Suprapubic skin (tissue), 4 donors: ENCODE results near the gene RBP2. TPM values are rescaled to one million over a fixed set of nuclear protein-coding genes. Genes with fewer than 3 reads are reported as not detected.

Experiments used
- DNase-seq, 2 donors: peaks; one replicate each; pipeline ENCODE4 v3.0.0-alpha.2; 2019; ENCODE audit warnings: low spot score in 2 of 2
- H3K27ac ChIP-seq: fragments of 200-600 bp; sonication (generic); one replicate; pipeline ENCODE4 v1.5.1; 2019
- H3K27me3 ChIP-seq: fragments of 200-600 bp; sonication (generic); one replicate; pipeline ENCODE4 v1.5.1; 2019
- H3K36me3 ChIP-seq: fragments of 200-600 bp; sonication (generic); one replicate; pipeline ENCODE4 v1.5.1; 2019
- H3K4me1 ChIP-seq: fragments of 200-600 bp; sonication (generic); one replicate; pipeline ENCODE4 v1.5.1; 2019
- H3K4me3 ChIP-seq: fragments of 200-600 bp; sonication (generic); one replicate; pipeline ENCODE4 v1.5.1; 2019; ENCODE audit warnings: mild to moderate bottlenecking
- H3K9me3 ChIP-seq: fragments of 200-600 bp; sonication (generic); one replicate; pipeline ENCODE4 v1.5.1; 2019
- EP300 ChIP-seq: sonication (generic); formaldehyde crosslinking; IDR thresholded peaks from one replicate; pipeline ENCODE4 v1.6.1; 2017; ENCODE audit warnings: antibody characterized with exemption
- POLR2A ChIP-seq, 2 donors: fragments of 450-650 bp; IDR thresholded peaks; one replicate each; pipeline ENCODE4 v1.6.1; 2017; ENCODE audit warnings: antibody characterized with exemption in 2 of 2, mild to moderate bottlenecking in 2 of 2, moderate library complexity in 2 of 2
- POLR2AphosphoS5 ChIP-seq, 3 donors: sonication (generic); formaldehyde crosslinking; IDR thresholded peaks; one replicate each; pipeline ENCODE4 v1.6.1; 2017; ENCODE audit warnings: antibody characterized with exemption in 3 of 3
- WGBS: methylation state at CpG from one replicate; pipeline ENCODE4 v1.1.5; 2018; 5-methylcytosine and 5-hydroxymethylcytosine counted together
- total RNA-seq, 4 donors: library from RNA; depleted of rRNA; stranded (reverse); fragments of >200 nt; gene quantifications; one replicate each; pipeline ENCODE4 v1.1.0, GENCODE V29; 2016
- TF ChIP-seq, protein P1 (sequence below), 2 donors: fragments of 200-600 bp in 1 of 2; fragments of 450-650 bp in 1 of 2; sonication (generic) in 1 of 2; IDR thresholded peaks; one replicate each; pipeline ENCODE4 v1.5.1; 2016 to 2019; ENCODE audit warnings: antibody characterized with exemption in 2 of 2, mild to moderate bottlenecking in 1 of 2, moderate library complexity in 1 of 2

RBP2 gene
- total RNA-seq, 4 donors from 2014 or later = not detected

DNA sequence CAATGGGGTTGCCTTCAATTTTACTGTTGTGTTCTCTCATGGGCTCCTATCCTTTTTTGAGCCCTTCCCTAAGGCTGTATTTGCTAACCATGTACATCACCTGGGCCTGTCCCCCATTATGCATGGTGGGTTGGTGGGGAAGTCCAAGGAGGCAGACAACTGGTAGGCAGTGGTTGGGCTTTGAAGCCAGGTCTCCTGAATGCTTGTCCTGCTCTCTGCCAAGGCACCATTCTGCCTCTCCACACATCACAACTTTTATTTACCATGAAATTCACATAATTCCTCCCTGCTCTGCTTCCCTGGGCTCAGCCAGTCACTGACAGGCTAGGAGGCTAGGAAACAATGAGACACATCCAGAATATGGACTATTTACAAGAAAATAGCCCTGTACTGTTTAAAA, 45.8 kb downstream of the RBP2 start:
- no peak for DNase-seq
- TF ChIP-seq POLR2AphosphoS5 (IDR thresholded peaks at IDR 0.05) = no peak
- TF ChIP-seq POLR2A (IDR thresholded peaks at IDR 0.05) = no peak
- TF ChIP-seq EP300 = no peak
- TF ChIP-seq, protein P1, sequence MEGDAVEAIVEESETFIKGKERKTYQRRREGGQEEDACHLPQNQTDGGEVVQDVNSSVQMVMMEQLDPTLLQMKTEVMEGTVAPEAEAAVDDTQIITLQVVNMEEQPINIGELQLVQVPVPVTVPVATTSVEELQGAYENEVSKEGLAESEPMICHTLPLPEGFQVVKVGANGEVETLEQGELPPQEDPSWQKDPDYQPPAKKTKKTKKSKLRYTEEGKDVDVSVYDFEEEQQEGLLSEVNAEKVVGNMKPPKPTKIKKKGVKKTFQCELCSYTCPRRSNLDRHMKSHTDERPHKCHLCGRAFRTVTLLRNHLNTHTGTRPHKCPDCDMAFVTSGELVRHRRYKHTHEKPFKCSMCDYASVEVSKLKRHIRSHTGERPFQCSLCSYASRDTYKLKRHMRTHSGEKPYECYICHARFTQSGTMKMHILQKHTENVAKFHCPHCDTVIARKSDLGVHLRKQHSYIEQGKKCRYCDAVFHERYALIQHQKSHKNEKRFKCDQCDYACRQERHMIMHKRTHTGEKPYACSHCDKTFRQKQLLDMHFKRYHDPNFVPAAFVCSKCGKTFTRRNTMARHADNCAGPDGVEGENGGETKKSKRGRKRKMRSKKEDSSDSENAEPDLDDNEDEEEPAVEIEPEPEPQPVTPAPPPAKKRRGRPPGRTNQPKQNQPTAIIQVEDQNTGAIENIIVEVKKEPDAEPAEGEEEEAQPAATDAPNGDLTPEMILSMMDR (IDR thresholded peaks at IDR 0.05) = no peak

GRCh38 chr3:139427283-139428060, 48.8 kb downstream of the RBP2 start:
- TF ChIP-seq, protein P1 (IDR thresholded peaks at IDR 0.05) = peak; percentile 63 to 66
- TF ChIP-seq EP300 = no peak
- TF ChIP-seq POLR2AphosphoS5 (IDR thresholded peaks at IDR 0.05) = no peak
- TF ChIP-seq POLR2A (IDR thresholded peaks at IDR 0.05) = no peak
- Histone ChIP-seq H3K4me3 (no peak overlapping the region), H3K9me3 (no peaks in the 10 kb centered on the region), H3K27me3 (no peaks in the 10 kb centered on the region), H3K4me1 (peaks cover 3% of the 10 kb centered on the region), H3K36me3 (peaks cover 12% of the 10 kb centered on the region), H3K27ac (no peak overlapping the region)
- 43% methylated on average over 7 of the region's 7 CpGs for WGBS
- no peak for DNase-seq

More for the DNA sequence above, 45.8 kb downstream of the RBP2 start:
- H3K27ac ChIP-seq = no peak overlapping the region
- H3K36me3 ChIP-seq = no peaks in the 10 kb centered on the region
- no peak overlapping the region for H3K4me3 ChIP-seq
- peaks cover 16% of the 10 kb centered on the region for H3K4me1 ChIP-seq
- H3K9me3 ChIP-seq = no peaks in the 10 kb centered on the region
- H3K27me3 ChIP-seq = no peaks in the 10 kb centered on the region

- H3K27ac ChIP-seq = no peak overlapping the region
- H3K4me1 ChIP-seq = peaks cover 3% of the 10 kb centered on the region
- WGBS = 69% methylated on average over 5 of the region's 5 CpGs
- H3K9me3 ChIP-seq = no peaks in the 10 kb centered on the region
- peaks cover 16% of the 10 kb centered on the region for H3K36me3 ChIP-seq
- TF ChIP-seq POLR2AphosphoS5 (IDR thresholded peaks at IDR 0.05) (no peak), POLR2A (IDR thresholded peaks at IDR 0.05) (no peak), EP300 (no peak)
- TF ChIP-seq, protein P1 (IDR thresholded peaks at IDR 0.05) = no peak
- H3K4me3 ChIP-seq = no peak overlapping the region
- H3K27me3 ChIP-seq = no peaks in the 10 kb centered on the region
- no peak for DNase-seq
Measured at GRCh38 chr3:139425745-139426400, 50.4 kb downstream of the RBP2 start.

DNA sequence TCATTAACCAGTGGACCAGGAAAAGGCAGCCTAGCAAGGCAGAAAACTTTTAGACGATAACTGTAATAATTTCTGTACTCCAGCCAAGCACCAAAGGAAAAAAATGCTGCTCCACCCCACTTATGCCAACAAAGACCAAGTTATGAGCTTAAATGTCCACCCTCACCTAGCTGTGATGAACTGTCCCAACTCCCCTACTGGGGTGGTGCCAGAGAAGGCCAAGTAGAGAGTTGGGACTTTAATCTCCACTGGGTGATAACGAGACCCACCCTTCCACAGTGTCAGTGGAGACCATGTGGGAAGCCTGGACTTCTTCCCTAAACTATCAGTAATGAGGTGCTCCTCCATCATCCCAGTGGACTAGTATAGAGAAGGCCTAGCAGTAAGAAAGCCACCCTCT, 53.1 kb downstream of the RBP2 start:
- WGBS = 89% methylated on average over 2 of the region's 2 CpGs
- no peaks in the 10 kb centered on the region for H3K27me3 ChIP-seq
- TF ChIP-seq EP300 = no peak
- TF ChIP-seq, protein P1 (IDR thresholded peaks at IDR 0.05) = no peak
- no peak for TF ChIP-seq POLR2AphosphoS5 (IDR thresholded peaks at IDR 0.05)
- no peak for TF ChIP-seq POLR2A (IDR thresholded peaks at IDR 0.05)
- H3K9me3 ChIP-seq = no peaks in the 10 kb centered on the region
- DNase-seq = no peak
- peaks cover 3% of the 10 kb centered on the region for H3K4me1 ChIP-seq
- H3K36me3 ChIP-seq = peaks cover 16% of the 10 kb centered on the region
- H3K27ac ChIP-seq = no peak overlapping the region
- no peak overlapping the region for H3K4me3 ChIP-seq

DNA sequence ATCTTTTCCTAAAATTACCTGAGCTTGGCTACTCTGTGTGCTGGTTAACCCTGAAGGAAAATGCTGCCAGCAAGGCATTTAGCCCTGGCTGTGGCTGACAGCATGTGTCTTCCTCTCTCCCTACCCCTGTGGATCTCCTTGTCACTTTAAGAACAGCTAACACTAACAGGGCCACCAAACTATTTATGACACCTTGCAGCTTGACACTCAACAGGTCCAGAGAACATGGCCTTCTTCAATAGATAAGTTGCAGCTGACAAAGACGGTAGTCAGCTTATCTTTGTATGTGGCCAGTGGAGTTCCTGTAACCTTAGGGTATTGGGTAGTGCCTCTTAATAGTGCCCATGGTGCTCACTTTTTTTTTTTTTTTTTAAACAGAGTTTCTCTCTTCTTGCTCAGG, 54.9 kb downstream of the RBP2 start:
- WGBS = 82% methylated on average over 1 of the region's 1 CpG
- no peaks in the 10 kb centered on the region for H3K4me1 ChIP-seq
- H3K27ac ChIP-seq = no peak overlapping the region
- no peaks in the 10 kb centered on the region for H3K9me3 ChIP-seq
- no peak for TF ChIP-seq EP300
- TF ChIP-seq POLR2A (IDR thresholded peaks at IDR 0.05) = no peak
- no peak for TF ChIP-seq POLR2AphosphoS5 (IDR thresholded peaks at IDR 0.05)
- TF ChIP-seq, protein P1 (IDR thresholded peaks at IDR 0.05) = no peak
- H3K4me3 ChIP-seq = no peak overlapping the region
- H3K27me3 ChIP-seq = no peaks in the 10 kb centered on the region
- H3K36me3 ChIP-seq = peaks cover 16% of the 10 kb centered on the region
- DNase-seq = no peak
